ENCODE results near the gene SKAP2. TPM values are rescaled to one million over a fixed set of nuclear protein-coding genes. Genes with fewer than 3 reads are reported as not detected.
A peak's percentile ranks its signal among the peaks of the same experiment; 100 is the strongest.

SKAP2 gene
- total RNA-seq, 2 donors from 2014 or later: 3.3 to 3.4 TPM

GRCh38 chr7:26853788-26854393, 10.5 kb downstream of the SKAP2 start:
- DNase-seq: no peak
- 53 to 54% methylated on average over 2 to 4 of the region's 4 CpGs for WGBS, 2 experiments (ENCODE audit: insufficient coverage in 1 of 2, insufficient read length in 1 of 2)
- Histone ChIP-seq H3K27me3 (ENCODE audit: control insufficient read depth, insufficient read depth, low read length, poor library complexity, severe bottlenecking) (peaks cover 63% of the 10 kb centered on the region), H3K27ac (ENCODE audit: low read depth, low read length) (no peak overlapping the region), H3K4me3 (ENCODE audit: low read length) (no peak overlapping the region), H3K9ac (ENCODE audit: extremely low read depth, low read length, poor library complexity, severe bottlenecking) (no peak overlapping the region), H3K4me1 (ENCODE audit: control insufficient read depth, insufficient read depth, low read length) (peaks cover 3% of the 10 kb centered on the region), H3K36me3 (ENCODE audit: control insufficient read depth, insufficient read depth, low read length) (no peaks in the 10 kb centered on the region), H3K9me3 (ENCODE audit: control insufficient read depth, low read length) (no peaks in the 10 kb centered on the region)
- Mint-ChIP-seq H3K27me3 (ENCODE audit: insufficient read depth) (peaks cover 75% of the 10 kb centered on the region), H3K9me3 (no peaks in the 10 kb centered on the region), H3K27ac (no peak overlapping the region), H3K4me3 (no peak overlapping the region), H3K4me1 (peaks cover 9% of the 10 kb centered on the region), H3K36me3 (ENCODE audit: low read depth) (no peaks in the 10 kb centered on the region)
- peak; percentile 55 for TF ChIP-seq CTCF (conservative IDR thresholded peaks at IDR 0.05)

- Mint-ChIP-seq H3K27me3 (ENCODE audit: insufficient read depth) (peaks cover 43% of the 10 kb centered on the region), H3K4me1 (no peaks in the 10 kb centered on the region), H3K36me3 (ENCODE audit: low read depth) (no peaks in the 10 kb centered on the region), H3K27ac (no peak overlapping the region), H3K9me3 (no peaks in the 10 kb centered on the region), H3K4me3 (no peak overlapping the region)
- 92 to 93% methylated on average over 2 to 8 of the region's 8 CpGs for WGBS, 2 experiments (ENCODE audit: insufficient coverage in 1 of 2, insufficient read length in 1 of 2)
- H3K36me3 ChIP-seq (ENCODE audit: control insufficient read depth, insufficient read depth, low read length): no peaks in the 10 kb centered on the region
- H3K27me3 ChIP-seq (ENCODE audit: control insufficient read depth, insufficient read depth, low read length, poor library complexity, severe bottlenecking): peaks cover 32% of the 10 kb centered on the region
- H3K9me3 ChIP-seq (ENCODE audit: control insufficient read depth, low read length): no peaks in the 10 kb centered on the region
- H3K4me1 ChIP-seq (ENCODE audit: control insufficient read depth, insufficient read depth, low read length): no peaks in the 10 kb centered on the region
- no peak for TF ChIP-seq CTCF (conservative IDR thresholded peaks at IDR 0.05)
- H3K4me3 ChIP-seq (ENCODE audit: low read length): no peak overlapping the region
- no peak overlapping the region for H3K27ac ChIP-seq (ENCODE audit: low read depth, low read length)
- H3K9ac ChIP-seq (ENCODE audit: extremely low read depth, low read length, poor library complexity, severe bottlenecking): no peak overlapping the region
- no peak for DNase-seq
These were observed 14.2 kb downstream of the SKAP2 start for GRCh38 chr7:26850193-26850651.

DNA sequence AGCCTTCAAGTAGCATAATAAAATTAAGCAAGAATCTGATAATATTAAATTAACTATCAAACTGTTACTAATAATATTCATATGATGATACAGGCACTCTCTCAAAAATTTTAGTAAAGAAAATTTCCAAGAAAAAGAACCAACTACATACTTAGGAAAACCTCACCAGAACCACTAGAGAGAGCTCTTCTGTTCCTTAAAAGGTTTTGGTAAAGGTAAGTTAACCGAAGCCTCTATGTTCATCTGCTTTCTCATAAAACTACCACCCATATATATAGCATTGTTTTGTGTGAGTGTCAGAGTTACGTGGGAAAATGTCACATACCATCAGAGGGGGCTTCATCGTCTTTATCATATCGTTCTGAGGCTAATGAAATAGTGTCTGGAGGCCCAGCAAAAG, 20.7 kb downstream of the SKAP2 start:
- WGBS, 2 experiments (ENCODE audit: insufficient coverage in 1 of 2, insufficient read length in 1 of 2): 41% methylated on average over 2 of the region's 4 CpGs; no CpG with 5 or more reads in 1 of the 2 experiments
- TF ChIP-seq CTCF (conservative IDR thresholded peaks at IDR 0.05): peak; percentile 65
- Mint-ChIP-seq H3K27ac (no peak overlapping the region), H3K9me3 (no peaks in the 10 kb centered on the region), H3K27me3 (ENCODE audit: insufficient read depth) (peaks cover 2% of the 10 kb centered on the region), H3K36me3 (ENCODE audit: low read depth) (no peaks in the 10 kb centered on the region), H3K4me1 (no peaks in the 10 kb centered on the region), H3K4me3 (no peak overlapping the region)
- Histone ChIP-seq H3K4me3 (ENCODE audit: low read length) (no peak overlapping the region), H3K9ac (ENCODE audit: extremely low read depth, low read length, poor library complexity, severe bottlenecking) (no peak overlapping the region), H3K27ac (ENCODE audit: low read depth, low read length) (no peak overlapping the region), H3K36me3 (ENCODE audit: control insufficient read depth, insufficient read depth, low read length) (no peaks in the 10 kb centered on the region), H3K9me3 (ENCODE audit: control insufficient read depth, low read length) (no peaks in the 10 kb centered on the region), H3K4me1 (ENCODE audit: control insufficient read depth, insufficient read depth, low read length) (no peaks in the 10 kb centered on the region), H3K27me3 (ENCODE audit: control insufficient read depth, insufficient read depth, low read length, poor library complexity, severe bottlenecking) (peaks cover 5% of the 10 kb centered on the region)
- no peak for DNase-seq

All from endodermal cell (in vitro differentiated cells).